NB4 (cell line): ENCODE measurements around the gene PRKAR1B.

Source experiments
- CTCF ChIP-seq: IDR thresholded peaks from one replicate; pipeline ENCODE4 v1.5.1; 2012; ENCODE audit warnings: low read depth, low read length
- MYC ChIP-seq: IDR thresholded peaks from 2 replicates; pipeline ENCODE4 v1.6.1; 2011; ENCODE audit warnings: low read depth, low read length
- POLR2A ChIP-seq: IDR thresholded peaks from 2 replicates; pipeline ENCODE4 v1.6.1; 2011; ENCODE audit warnings: mild to moderate bottlenecking; ENCODE audit not compliant: insufficient read length; ENCODE audit errors: extremely low read depth

GRCh38 chr7:741850-742249, 14.8 kb upstream of the PRKAR1B start:
- TF ChIP-seq CTCF (no peak), POLR2A (no peak), MYC (no peak)
